ENCODE measurements around the gene DMD.

- TF ChIP-seq CTCF (conservative IDR thresholded peaks at IDR 0.05): no peak
- no peak for TF ChIP-seq ZFX (IDR thresholded peaks at IDR 0.05)
These were observed 1930.8 kb downstream of the DMD start for GRCh38 chrX:31280580-31280979.

Data from C4-2B (cell line).